Measurements from ENCODE around the gene SCARB1. TPM values are rescaled to one million over a fixed set of nuclear protein-coding genes. Genes with fewer than 3 reads are reported as not detected.

The SCARB1 gene
- total and polyA plus RNA-seq, 4 donors: 14.9 to 88.4 (median 56.2) TPM

DNA sequence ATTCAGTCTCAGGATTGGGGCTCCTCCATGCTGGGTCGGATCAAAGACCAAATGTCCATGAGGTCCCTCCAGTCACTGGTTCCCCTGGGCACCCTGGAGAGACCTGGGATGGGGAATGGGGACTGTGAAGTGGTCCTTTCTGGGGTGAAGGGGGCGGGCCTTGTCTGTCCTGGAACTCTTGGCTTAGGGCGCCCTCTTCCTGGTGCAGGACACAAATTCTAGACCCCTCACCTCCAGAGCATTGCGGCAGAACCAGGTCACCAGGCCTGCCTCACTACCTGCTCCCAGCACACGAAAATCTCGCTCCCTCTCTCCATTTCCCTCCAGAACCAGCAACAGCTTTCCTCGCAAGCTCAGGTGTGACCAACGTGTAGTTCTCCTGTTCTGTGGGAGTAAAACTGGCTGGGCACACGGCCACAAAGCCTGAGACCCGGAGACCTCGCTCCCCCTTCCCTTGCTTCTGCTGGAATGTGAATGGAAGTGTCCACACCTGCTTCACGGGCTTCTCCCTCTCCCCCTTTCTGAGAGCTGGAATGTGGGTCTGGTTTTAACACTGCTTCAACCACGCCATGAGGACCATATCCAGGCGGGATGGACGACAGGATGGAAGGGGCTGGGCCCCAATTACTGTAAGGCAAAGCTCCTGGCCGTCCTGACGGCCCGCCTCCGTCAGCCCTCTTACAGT, 112.7 kb downstream of the SCARB1 start:
- WGBS (ENCODE audit: insufficient coverage): 66% methylated on average over 5 of the region's 19 CpGs
- Histone ChIP-seq H3K9me3 (ENCODE audit: control insufficient read depth, insufficient read depth, low read length) (no peaks in the 10 kb centered on the region), H3K27me3 (ENCODE audit: control insufficient read depth, insufficient read depth, low read length) (no peaks in the 10 kb centered on the region), H3K4me3 (ENCODE audit: low read depth, low read length) (no peak overlapping the region), H3K27ac (ENCODE audit: low read depth, low read length) (no peak overlapping the region), H3K4me1 (ENCODE audit: control insufficient read depth, insufficient read depth, low read length) (peaks cover 72% of the 10 kb centered on the region), H3K36me3 (ENCODE audit: control insufficient read depth, insufficient read depth, low read length) (no peaks in the 10 kb centered on the region)
- peak in 2 of 6 donors; percentile 47 to 67 for DNase-seq (ENCODE audit: low read depth in 4 of 6, low spot score in 6 of 6)

DNA sequence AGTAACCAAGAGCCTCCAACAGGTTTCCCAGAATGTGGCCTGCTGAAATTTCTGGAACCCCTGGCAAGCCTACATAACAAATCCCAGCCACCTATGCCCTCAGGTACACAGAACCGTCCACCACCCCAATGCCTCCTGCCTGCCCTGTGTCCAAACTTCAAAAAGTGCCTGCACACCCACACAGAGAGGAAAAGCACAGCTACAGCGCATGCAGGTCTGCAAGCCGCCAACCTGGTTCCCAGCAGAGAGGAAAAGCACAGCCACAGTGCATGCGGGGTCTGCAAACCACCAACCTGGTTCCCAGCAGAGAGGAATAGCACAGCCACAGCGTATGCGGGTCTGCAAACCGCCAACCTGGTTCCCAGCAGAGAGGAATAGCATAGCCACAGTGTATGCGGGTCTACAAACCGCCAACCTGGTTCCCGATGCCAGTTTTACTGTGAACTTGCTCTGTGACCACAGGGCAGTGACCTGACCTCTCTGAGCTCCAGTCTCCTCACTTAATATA, 113.5 kb downstream of the SCARB1 start:
- H3K4me1 ChIP-seq (ENCODE audit: control insufficient read depth, insufficient read depth, low read length): peaks cover 71% of the 10 kb centered on the region
- no peaks in the 10 kb centered on the region for H3K9me3 ChIP-seq (ENCODE audit: control insufficient read depth, insufficient read depth, low read length)
- H3K27me3 ChIP-seq (ENCODE audit: control insufficient read depth, insufficient read depth, low read length): no peaks in the 10 kb centered on the region
- DNase-seq (ENCODE audit: low read depth in 4 of 6, low spot score in 6 of 6): peak in 1 of 6 donors; percentile 33
- no peak overlapping the region for H3K27ac ChIP-seq (ENCODE audit: low read depth, low read length)
- H3K4me3 ChIP-seq (ENCODE audit: low read depth, low read length): no peak overlapping the region
- H3K36me3 ChIP-seq (ENCODE audit: control insufficient read depth, insufficient read depth, low read length): no peaks in the 10 kb centered on the region
- 75% methylated on average over 10 of the region's 10 CpGs for WGBS (ENCODE audit: insufficient coverage)

DNA sequence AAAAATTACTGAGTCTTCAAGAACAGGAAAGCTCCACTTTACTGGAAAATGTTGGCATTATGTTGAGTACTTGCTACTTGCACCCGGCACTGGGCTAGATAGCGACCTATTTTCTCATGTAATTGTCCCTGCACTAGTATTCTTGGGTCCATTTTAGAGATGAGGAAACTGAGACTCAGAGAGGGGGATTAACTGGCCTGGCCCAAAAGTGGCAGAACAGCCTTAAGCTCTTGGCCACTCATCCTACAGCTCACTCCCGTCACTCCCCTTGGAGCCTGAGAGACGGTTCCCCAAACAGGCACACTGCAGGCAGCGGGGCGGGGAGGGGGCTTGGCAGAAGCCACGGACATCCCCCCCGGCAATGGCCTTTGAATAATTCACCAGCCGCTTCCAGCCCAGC, 113.9 kb downstream of the SCARB1 start:
- Histone ChIP-seq H3K9me3 (ENCODE audit: control insufficient read depth, insufficient read depth, low read length) (no peaks in the 10 kb centered on the region), H3K4me1 (ENCODE audit: control insufficient read depth, insufficient read depth, low read length) (peaks cover 69% of the 10 kb centered on the region), H3K36me3 (ENCODE audit: control insufficient read depth, insufficient read depth, low read length) (no peaks in the 10 kb centered on the region), H3K4me3 (ENCODE audit: low read depth, low read length) (no peak overlapping the region), H3K27me3 (ENCODE audit: control insufficient read depth, insufficient read depth, low read length) (no peaks in the 10 kb centered on the region), H3K27ac (ENCODE audit: low read depth, low read length) (no peak overlapping the region)
- DNase-seq (ENCODE audit: low read depth in 4 of 6, low spot score in 6 of 6): no peak
- whole genome bisulfite sequencing (ENCODE audit: insufficient coverage): 50% methylated on average over 6 of the region's 9 CpGs

DNA sequence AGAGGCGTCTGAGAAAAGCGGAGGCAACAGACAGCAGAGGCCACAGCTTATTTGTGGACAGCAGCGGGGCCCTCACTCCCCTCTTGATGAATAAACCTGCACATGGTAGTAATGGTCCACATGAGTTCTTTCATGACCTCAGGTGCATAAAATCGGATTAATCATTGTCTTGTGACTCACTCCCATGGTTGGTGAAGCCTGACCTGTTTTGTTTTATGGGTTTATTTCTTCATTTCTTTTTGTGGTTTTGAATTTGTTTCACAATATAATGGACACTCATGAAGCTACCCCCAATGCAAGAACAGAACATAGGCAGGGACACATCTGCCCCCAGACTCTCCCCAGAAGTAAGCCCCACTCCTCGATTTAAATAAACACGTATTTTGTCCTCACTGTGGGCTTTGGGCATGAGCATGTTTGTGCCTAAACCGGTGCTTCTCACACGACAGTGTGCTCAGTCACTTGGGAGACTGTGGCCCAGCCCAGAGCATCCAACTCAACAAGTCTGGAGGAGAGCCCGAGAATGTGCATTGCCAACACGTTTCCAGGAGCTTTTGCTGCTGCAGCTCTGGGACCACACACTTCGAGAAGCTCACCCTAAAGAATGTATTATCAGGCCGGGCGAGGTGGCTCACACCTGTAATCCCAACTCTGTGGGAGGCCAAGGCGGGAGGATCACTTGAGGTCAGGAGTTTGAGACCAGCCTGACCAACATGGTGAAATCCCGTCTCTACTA, 116.1 kb downstream of the SCARB1 start:
- H3K27me3 ChIP-seq (ENCODE audit: control insufficient read depth, insufficient read depth, low read length): no peaks in the 10 kb centered on the region
- 89% methylated on average over 13 of the region's 15 CpGs for WGBS (ENCODE audit: insufficient coverage)
- no peak for DNase-seq (ENCODE audit: low read depth in 4 of 6, low spot score in 6 of 6)
- no peak overlapping the region for H3K27ac ChIP-seq (ENCODE audit: low read depth, low read length)
- no peaks in the 10 kb centered on the region for H3K9me3 ChIP-seq (ENCODE audit: control insufficient read depth, insufficient read depth, low read length)
- H3K36me3 ChIP-seq (ENCODE audit: control insufficient read depth, insufficient read depth, low read length): no peaks in the 10 kb centered on the region
- H3K4me3 ChIP-seq (ENCODE audit: low read depth, low read length): no peak overlapping the region
- H3K4me1 ChIP-seq (ENCODE audit: control insufficient read depth, insufficient read depth, low read length): peaks cover 61% of the 10 kb centered on the region

DNA sequence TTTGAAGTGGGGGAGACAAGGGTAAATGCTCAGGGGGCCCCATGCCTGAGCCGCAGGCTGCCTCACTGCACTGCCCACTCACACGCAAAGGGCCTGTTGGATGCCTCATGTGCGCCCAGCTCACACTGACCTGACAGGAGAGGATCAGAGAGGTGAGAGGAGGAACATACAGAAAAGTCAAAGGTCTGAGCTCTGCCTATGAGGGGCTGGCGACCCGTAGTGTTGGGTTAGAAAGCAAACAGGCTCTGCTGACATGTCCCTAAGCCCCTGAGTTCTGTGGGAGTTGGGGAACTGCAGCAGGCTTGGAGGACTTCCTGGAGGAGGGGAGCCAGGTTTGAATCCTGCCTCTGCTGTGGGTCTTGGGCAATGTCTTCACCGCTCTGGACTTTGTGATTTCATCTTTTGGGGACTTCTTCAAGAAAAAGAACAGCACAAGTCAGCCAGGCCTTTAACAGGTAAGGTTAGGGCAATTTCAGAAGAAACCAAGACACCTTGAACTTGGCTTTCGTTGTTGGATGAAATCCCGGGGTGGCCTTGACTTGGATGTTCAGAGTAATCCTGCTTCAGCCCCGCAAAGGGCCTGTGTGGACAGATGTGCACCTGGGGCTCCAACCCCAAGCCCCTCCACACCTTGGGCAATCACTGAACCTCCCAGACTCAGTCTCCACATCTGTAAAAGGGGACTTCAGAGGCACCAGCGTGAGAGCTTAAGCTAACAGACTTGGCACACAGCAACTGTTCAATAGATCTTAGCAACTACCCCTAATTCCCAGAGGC, 116.8 kb downstream of the SCARB1 start:
- no peak for DNase-seq (ENCODE audit: low read depth in 4 of 6, low spot score in 6 of 6)
- WGBS (ENCODE audit: insufficient coverage): 89% methylated on average over 10 of the region's 10 CpGs

DNA sequence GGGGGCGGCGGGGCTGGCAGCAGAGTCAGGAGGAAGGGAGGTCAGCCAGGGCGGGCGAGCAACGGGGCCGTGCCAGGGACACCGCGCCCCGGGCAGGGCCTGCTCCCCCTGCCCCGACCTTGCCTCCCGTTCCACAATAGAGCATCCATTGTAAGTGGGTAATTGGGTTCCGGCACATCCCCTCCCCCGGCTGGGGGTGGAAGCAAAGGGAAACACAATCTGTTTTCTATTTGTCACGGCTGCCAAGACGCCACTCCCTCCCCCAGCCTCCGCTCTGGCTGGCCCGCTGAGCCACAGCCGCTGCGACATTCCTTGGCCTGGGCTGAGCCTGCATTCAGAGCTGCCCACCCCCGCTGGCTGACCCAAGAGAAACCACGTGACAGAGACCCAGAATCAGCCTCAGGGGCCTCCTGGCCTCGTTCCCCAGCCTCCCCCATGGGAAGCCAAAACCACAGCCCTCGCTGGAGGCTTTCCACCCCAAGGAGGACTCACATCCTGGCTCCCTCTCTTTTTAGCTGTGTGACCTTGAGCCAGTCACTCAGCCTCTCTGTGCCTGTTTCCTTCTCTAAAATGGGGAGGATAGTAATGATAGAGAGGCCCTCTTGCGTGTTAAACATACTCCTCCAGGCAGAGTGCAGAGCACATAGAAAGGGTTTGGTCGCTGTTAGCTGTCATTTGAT, 117.6 kb downstream of the SCARB1 start:
- peak in 5 of 6 donors; percentile 59 to 97 (median 73) for DNase-seq (ENCODE audit: low read depth in 4 of 6, low spot score in 6 of 6)
- Histone ChIP-seq H3K27me3 (ENCODE audit: control insufficient read depth, insufficient read depth, low read length) (no peaks in the 10 kb centered on the region), H3K27ac (ENCODE audit: low read depth, low read length) (peak overlapping the region; percentile 87), H3K36me3 (ENCODE audit: control insufficient read depth, insufficient read depth, low read length) (no peaks in the 10 kb centered on the region), H3K4me3 (ENCODE audit: low read depth, low read length) (no peak overlapping the region), H3K4me1 (ENCODE audit: control insufficient read depth, insufficient read depth, low read length) (peaks cover 58% of the 10 kb centered on the region), H3K9me3 (ENCODE audit: control insufficient read depth, insufficient read depth, low read length) (no peaks in the 10 kb centered on the region)
- WGBS (ENCODE audit: insufficient coverage): 10% methylated on average over 14 of the region's 25 CpGs

More for the DNA sequence above, 116.8 kb downstream of the SCARB1 start:
- peaks cover 59% of the 10 kb centered on the region for H3K4me1 ChIP-seq (ENCODE audit: control insufficient read depth, insufficient read depth, low read length)
- peak overlapping the region; percentile 87 for H3K27ac ChIP-seq (ENCODE audit: low read depth, low read length)
- no peaks in the 10 kb centered on the region for H3K9me3 ChIP-seq (ENCODE audit: control insufficient read depth, insufficient read depth, low read length)
- H3K36me3 ChIP-seq (ENCODE audit: control insufficient read depth, insufficient read depth, low read length): no peaks in the 10 kb centered on the region
- H3K4me3 ChIP-seq (ENCODE audit: low read depth, low read length): no peak overlapping the region
- no peaks in the 10 kb centered on the region for H3K27me3 ChIP-seq (ENCODE audit: control insufficient read depth, insufficient read depth, low read length)

DNA sequence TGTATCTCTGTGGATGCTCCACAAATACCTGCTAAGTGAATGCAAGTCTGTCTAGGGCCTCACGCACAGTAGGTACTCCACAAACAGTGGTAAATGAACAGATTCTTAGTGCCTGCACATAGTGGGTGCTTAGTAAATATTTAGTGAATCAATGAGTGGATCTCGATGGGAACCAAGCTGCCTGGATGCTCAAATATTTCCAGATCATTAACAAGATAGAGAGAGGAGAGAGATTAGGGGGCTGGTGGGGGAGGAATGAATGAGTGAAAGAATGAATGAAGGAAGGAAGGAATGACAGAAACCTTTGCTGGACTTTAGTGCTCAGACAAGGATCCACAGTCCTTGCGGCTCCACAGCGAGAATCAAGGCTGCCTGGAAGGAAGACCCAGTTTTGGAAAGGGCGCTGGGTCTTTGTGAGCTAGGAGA, 118.2 kb downstream of the SCARB1 start:
- Histone ChIP-seq H3K4me3 (ENCODE audit: low read depth, low read length) (no peak overlapping the region), H3K4me1 (ENCODE audit: control insufficient read depth, insufficient read depth, low read length) (peaks cover 58% of the 10 kb centered on the region), H3K9me3 (ENCODE audit: control insufficient read depth, insufficient read depth, low read length) (no peaks in the 10 kb centered on the region), H3K27me3 (ENCODE audit: control insufficient read depth, insufficient read depth, low read length) (no peaks in the 10 kb centered on the region), H3K27ac (ENCODE audit: low read depth, low read length) (peak overlapping the region; percentile 87), H3K36me3 (ENCODE audit: control insufficient read depth, insufficient read depth, low read length) (no peaks in the 10 kb centered on the region)
- 22% methylated on average over 3 of the region's 5 CpGs for WGBS (ENCODE audit: insufficient coverage)
- no peak for DNase-seq (ENCODE audit: low read depth in 4 of 6, low spot score in 6 of 6)

DNA sequence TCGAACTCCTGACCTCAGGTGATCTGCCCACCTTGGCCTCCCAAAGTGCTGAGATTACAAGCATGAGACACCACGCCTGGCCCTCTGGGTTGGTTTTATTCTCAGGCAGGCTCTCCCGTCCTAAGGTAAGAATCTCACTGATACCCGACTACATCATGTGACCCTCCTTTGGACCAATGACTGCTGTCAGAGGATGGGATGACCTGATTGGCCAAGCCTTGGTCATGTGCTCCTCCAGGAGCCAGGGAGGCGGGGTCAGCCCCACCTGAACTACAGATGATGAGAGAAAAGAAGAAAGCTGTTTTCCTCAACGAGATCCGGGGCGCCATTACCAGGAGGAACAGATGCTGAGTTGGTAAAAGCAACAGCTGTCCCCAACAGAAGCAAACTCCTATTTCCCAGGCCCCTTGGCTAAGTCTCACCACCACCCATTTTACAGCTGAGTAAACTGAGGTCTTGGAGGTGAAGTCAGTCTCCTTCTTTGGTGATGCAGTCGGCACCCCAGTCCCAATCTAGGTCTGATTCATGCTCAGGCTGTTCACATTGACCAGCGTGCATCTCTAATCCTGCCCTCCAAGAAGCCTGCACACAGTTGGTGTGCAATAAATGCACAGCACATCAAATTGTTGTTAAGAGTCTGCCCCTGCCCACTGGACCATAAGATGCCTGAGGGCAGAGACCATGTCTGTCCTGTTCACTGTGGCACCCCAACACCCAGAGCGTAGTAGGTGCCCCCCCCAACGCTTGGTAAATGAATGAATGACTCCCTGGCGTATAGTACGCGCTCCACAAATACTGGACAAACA, 118.8 kb downstream of the SCARB1 start:
- Histone ChIP-seq H3K36me3 (ENCODE audit: control insufficient read depth, insufficient read depth, low read length) (no peaks in the 10 kb centered on the region), H3K4me3 (ENCODE audit: low read depth, low read length) (no peak overlapping the region), H3K9me3 (ENCODE audit: control insufficient read depth, insufficient read depth, low read length) (no peaks in the 10 kb centered on the region), H3K4me1 (ENCODE audit: control insufficient read depth, insufficient read depth, low read length) (peaks cover 52% of the 10 kb centered on the region), H3K27ac (ENCODE audit: low read depth, low read length) (peak overlapping the region; percentile 87), H3K27me3 (ENCODE audit: control insufficient read depth, insufficient read depth, low read length) (no peaks in the 10 kb centered on the region)
- 97% methylated on average over 11 of the region's 15 CpGs for WGBS (ENCODE audit: insufficient coverage)
- DNase-seq (ENCODE audit: low read depth in 4 of 6, low spot score in 6 of 6): peak in 1 of 6 donors; percentile 57
